Naive B cell (primary cell): ENCODE data around the gene SPNS2. TPM values are rescaled to one million over a fixed set of nuclear protein-coding genes. Genes with fewer than 3 reads are reported as not detected.

ENCODE experiments used
- ATAC-seq, 2 donors: fragments of 150-1000 bp; cut with Tn5 transposase; 2 replicates each; pipeline ENCODE4 v1.10.0; 2021; ENCODE audit warnings: low read depth in 2 of 2, mild to moderate bottlenecking in 2 of 2, moderate library complexity in 2 of 2
- DNase-seq: peaks from one replicate; pipeline ENCODE4 v3.0.0; 2022
- H3K27ac Mint-ChIP-seq, 6 donors: one replicate each; pipeline ENCODE4 v1.8.0; 2020 to 2022; ENCODE audit warnings: mild to moderate bottlenecking in 6 of 6, mixed read lengths in 6 of 6, moderate library complexity in 5 of 6, inconsistent platforms in 2 of 6
- H3K27me3 Mint-ChIP-seq, 3 donors: one replicate each; pipeline ENCODE4 v1.8.0; 2021 to 2022; ENCODE audit warnings: mixed read lengths in 3 of 3, mild to moderate bottlenecking in 1 of 3
- H3K36me3 Mint-ChIP-seq, 2 donors: one replicate each; pipeline ENCODE4 v1.8.0; 2020 to 2022; ENCODE audit warnings: mixed read lengths in 2 of 2, inconsistent platforms in 1 of 2, mild to moderate bottlenecking in 1 of 2
- H3K4me1 Mint-ChIP-seq, 3 donors: one replicate each; pipeline ENCODE4 v1.8.0; 2020 to 2022; ENCODE audit warnings: mixed read lengths in 3 of 3, inconsistent platforms in 1 of 3, mild to moderate bottlenecking in 1 of 3, moderate library complexity in 1 of 3
- H3K4me3 Mint-ChIP-seq, 8 donors: one replicate each; pipeline ENCODE4 v1.8.0; 2020 to 2022; ENCODE audit warnings: mild to moderate bottlenecking in 8 of 8, mixed read lengths in 8 of 8, moderate library complexity in 8 of 8, inconsistent platforms in 2 of 8
- H3K9me3 Mint-ChIP-seq, 7 donors: one replicate each; pipeline ENCODE4 v1.8.0; 2020 to 2022; ENCODE audit warnings: mixed read lengths in 7 of 7, mild to moderate bottlenecking in 5 of 7, inconsistent platforms in 2 of 7, moderate library complexity in 1 of 7
- polyA plus RNA-seq, 6 donors: library from polyadenylated mRNA; unstranded; fragments of 300-500 nt; fragmentation: Illumina TruSeq; gene quantifications; one replicate each; pipeline ENCODE4 v1.2.3, GENCODE V29; 2021; ENCODE audit warnings: low read depth in 6 of 6

SPNS2 gene
- polyA plus RNA-seq, 6 donors from 2014 or later: 0.23 TPM; not detected in 5

DNA sequence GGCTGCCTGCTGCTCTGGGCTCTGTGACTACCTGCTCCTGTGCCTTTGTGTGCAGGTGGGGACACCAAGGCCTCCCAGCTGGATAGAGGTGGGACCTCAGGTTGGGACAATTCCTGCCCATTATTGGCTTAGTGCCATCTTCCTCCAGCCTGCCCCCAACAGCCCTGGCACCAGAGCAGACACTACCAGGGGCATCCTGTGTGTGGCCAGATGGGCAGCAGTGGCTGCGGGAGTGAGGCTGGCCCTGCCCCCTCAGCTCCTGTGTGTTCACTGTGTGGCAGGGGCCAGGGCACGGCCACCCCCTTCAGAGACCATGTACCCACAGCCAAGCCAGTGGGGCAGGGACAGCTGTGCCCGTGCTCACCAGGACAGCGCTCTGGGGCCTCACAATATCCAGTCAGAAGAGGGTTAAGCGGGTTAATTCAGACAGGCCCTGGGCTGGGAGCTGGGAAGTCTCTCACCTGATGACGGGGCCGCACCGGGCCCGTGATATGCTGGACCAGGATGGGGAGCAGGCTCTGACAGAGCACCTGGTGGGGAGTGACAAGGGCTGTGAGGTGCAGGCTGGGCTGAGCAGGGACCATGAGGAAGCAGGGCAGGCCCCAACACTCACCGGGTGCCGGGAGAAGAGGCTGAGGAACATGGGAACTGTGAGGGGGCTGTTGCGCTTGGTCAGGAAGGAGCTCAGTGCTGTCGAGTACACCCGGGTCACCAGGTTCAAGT, 43.5 kb downstream of the SPNS2 start:
- no peaks in the 10 kb centered on the region for H3K9me3 Mint-ChIP-seq
- peak overlapping the region in 1 of 6 donors; percentile 69 for H3K27ac Mint-ChIP-seq
- no peaks in the 10 kb centered on the region for H3K4me1 Mint-ChIP-seq
- ATAC-seq (no peak), DNase-seq (no peak)
- H3K36me3 Mint-ChIP-seq: peaks cover 0 to 8% of the 10 kb centered on the region in 2 donors
- H3K27me3 Mint-ChIP-seq: no peaks in the 10 kb centered on the region
- H3K4me3 Mint-ChIP-seq: no peak overlapping the region

DNA sequence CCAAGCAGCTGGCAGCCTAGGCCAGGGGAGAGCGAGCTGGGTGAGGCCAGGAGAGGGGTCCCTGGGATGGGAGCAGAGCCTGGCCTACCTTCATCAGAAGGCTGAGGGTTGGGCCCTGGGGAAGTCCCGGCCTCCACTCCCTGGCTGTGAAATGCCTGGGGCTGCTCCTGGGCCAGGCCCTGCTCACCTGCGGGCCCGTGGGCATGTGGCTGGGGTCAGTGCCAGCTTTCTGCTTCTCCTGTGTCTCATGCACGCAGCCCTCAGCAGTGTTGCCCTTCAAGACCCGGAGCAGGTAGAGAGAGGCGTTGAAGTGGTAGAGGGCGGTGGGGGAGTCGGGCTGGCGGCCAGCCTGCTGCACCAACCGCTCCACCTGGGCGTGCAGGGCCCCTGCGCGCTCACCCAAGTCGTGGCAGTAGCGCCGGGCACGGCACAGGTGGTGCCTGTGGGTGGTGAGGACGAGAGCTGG, 44.1 kb downstream of the SPNS2 start:
- no peaks in the 10 kb centered on the region for H3K4me1 Mint-ChIP-seq
- no peak overlapping the region for H3K27ac Mint-ChIP-seq
- H3K36me3 Mint-ChIP-seq: peaks cover 0 to 8% of the 10 kb centered on the region in 2 donors
- no peak overlapping the region for H3K4me3 Mint-ChIP-seq
- no peaks in the 10 kb centered on the region for H3K27me3 Mint-ChIP-seq
- H3K9me3 Mint-ChIP-seq: no peaks in the 10 kb centered on the region
- DNase-seq (no peak), ATAC-seq (no peak)

DNA sequence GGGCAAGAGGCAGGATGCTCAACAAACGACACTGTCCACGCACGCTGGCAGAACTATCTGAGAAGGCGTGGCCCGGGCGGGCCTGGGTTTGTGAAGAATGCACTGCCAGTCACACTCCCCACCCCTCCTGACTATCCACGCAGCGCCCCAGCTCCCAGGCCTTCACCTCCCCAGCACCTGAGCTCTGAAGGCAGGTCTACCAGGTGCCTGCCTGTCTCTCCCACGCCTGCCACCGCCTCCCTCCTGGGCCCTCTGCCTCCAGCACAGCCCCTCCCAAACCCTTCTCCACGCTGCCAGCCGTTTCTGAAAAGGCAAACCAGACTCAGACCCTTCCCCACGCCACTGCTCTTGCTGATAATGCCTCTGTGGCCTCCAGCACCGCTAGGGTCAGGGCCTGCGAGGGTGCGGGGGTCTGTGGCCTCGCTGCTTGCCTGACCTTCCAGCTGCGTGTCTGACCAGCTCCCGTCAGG, 44.9 kb downstream of the SPNS2 start:
- Mint-ChIP-seq H3K27ac (peak overlapping the region in 1 of 6 donors; percentile 45), H3K27me3 (no peaks in the 10 kb centered on the region), H3K4me3 (no peak overlapping the region), H3K4me1 (no peaks in the 10 kb centered on the region), H3K36me3 (peaks cover 0 to 8% of the 10 kb centered on the region in 2 donors), H3K9me3 (no peaks in the 10 kb centered on the region)
- ATAC-seq (no peak), DNase-seq (no peak)

DNA sequence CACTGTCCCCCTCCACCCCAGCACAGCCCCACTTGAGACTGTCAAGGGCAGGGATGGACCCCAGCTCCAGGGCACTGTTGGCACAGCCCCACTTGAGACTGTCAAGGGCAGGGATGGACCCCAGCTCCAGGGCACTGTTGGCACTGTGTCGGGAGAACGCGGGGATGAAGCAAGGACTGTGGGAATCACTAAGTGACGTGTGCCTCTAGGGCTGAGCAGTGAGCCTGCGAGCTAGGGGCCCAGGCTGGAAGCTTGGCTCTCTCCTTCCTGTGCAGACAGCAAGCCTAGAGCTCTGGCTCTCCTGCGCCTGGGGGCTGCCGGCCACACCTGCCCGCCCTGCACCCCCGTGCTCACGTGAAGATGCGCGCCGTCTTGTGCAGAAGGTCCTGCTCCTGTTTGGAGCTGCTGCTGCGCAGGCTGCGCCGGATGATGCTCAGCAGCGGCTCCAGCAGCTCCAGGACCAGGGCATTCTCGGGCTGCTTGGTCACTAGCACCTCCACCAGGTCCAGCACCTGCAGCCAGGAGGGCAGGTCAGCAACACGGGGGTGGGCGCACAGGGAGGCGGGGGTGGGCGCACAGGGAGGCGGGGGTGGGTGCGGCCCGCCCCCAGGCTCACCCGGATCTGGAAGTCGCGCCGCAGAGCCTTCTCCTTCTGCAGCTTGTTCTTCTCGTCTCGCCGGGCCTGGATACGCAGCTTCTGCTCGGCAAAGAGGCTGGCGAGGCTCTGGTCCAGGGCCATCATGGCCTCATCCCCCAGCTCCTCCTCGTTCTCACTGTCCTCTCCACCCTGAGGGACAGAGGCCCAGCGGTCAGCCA, 45.7 kb downstream of the SPNS2 start:
- Mint-ChIP-seq H3K27ac (peak overlapping the region in 2 of 6 donors; percentile 45 to 72), H3K27me3 (no peaks in the 10 kb centered on the region), H3K36me3 (peaks cover 0 to 8% of the 10 kb centered on the region in 2 donors), H3K4me3 (no peak overlapping the region), H3K9me3 (no peaks in the 10 kb centered on the region), H3K4me1 (no peaks in the 10 kb centered on the region)
- no peak for DNase-seq
- no peak for ATAC-seq

DNA sequence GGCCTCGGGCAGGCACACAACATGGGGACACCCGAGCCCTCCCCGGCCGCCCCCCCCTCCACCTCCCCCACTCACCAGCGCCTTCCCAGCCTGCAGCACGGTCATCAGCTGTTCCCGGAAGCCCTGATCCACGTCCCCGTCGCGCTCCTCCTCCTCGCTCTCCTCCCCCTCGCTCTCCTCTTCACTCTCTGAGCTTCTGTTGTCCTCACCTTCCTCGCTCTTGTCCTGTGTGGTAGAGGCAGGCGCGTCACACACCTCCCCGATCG, 46.2 kb downstream of the SPNS2 start:
- ATAC-seq (no peak), DNase-seq (no peak)
- peaks cover 0 to 2% of the 10 kb centered on the region in 2 donors for H3K36me3 Mint-ChIP-seq
- H3K4me1 Mint-ChIP-seq: no peaks in the 10 kb centered on the region
- H3K9me3 Mint-ChIP-seq: no peaks in the 10 kb centered on the region
- H3K27ac Mint-ChIP-seq: peak overlapping the region in 1 of 6 donors; percentile 36
- no peaks in the 10 kb centered on the region for H3K27me3 Mint-ChIP-seq
- H3K4me3 Mint-ChIP-seq: no peak overlapping the region

DNA sequence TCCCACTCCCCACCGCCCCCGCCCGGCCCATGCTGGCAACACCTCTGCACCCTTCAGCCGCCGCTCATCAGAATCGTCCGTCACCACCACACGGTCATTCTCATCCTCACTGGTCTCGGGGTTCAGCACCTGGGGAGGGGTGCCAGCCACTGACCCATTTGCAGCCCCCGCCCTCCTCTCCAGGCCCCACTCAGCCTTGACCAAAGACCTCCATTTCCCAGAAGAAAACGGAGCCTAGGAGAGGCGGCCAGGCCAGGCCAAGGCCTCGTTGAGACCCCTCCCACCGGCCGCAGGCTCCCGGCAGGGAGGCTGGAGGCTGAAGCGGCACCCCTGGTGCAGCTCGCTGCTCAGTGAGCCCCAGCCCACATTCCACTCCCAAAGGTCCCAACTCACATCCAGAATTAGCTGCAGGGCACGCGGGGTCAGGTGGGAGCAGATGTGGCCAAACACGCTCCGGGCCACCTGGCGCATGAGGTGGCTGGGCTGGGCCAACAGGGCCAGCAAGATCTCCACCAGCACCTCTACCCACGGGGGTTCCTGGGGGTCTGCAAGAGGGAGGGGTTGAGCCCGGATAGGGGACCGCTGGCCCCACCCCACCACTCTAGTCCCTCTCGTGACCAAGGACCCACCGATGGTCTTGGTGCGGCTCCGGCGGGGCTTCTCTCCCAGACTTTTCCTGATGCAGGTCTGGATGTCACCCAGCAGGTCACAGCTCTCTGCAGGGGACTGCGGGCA, 46.7 kb downstream of the SPNS2 start:
- Mint-ChIP-seq H3K36me3 (no peaks in the 10 kb centered on the region), H3K9me3 (no peaks in the 10 kb centered on the region), H3K27ac (peak overlapping the region in 2 of 6 donors; percentile 36 to 59), H3K27me3 (no peaks in the 10 kb centered on the region), H3K4me1 (no peaks in the 10 kb centered on the region), H3K4me3 (no peak overlapping the region)
- DNase-seq (no peak), ATAC-seq (no peak)

DNA sequence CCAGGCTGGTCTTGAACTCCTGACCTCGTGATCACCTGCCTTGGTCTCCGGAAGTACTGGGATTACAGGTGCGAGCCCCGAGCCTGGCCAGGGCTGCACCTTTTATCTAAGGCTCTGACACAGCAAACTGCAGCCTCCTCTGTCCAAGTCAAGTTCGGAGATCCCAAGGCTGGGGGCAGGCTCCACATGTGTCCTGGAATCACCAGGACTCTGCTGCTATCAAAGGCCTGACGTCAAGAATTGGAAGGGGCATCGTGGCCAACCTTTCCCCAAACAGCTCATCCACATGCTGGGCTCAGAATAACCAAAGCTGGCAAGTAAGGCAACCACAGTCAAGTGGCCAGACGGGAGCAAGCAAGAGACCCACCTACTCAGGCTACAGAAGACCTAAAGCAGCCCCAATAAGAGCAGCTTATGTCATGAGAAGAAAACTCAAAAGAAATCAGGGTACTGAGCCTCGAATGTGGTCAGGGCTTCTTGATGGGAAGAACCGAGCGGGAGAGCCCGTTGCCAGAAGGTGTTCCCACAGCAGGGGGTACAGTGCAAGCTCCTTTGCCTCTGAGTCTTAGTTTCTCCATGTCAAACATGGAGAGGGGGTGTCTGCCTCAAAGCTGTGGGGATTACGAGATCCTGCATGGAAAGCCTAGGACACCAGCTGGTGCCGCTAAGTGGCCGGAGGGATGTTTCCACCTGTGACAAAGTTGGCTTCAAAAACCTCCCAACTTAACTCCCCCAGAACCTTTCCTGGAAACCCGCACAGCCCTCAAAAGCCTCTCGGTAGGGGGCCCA, 48.6 kb downstream of the SPNS2 start:
- Mint-ChIP-seq H3K4me1 (no peaks in the 10 kb centered on the region), H3K9me3 (no peaks in the 10 kb centered on the region), H3K36me3 (peaks cover 0 to 5% of the 10 kb centered on the region in 2 donors), H3K27me3 (no peaks in the 10 kb centered on the region), H3K4me3 (no peak overlapping the region), H3K27ac (no peak overlapping the region)
- DNase-seq: no peak
- ATAC-seq: no peak

DNA sequence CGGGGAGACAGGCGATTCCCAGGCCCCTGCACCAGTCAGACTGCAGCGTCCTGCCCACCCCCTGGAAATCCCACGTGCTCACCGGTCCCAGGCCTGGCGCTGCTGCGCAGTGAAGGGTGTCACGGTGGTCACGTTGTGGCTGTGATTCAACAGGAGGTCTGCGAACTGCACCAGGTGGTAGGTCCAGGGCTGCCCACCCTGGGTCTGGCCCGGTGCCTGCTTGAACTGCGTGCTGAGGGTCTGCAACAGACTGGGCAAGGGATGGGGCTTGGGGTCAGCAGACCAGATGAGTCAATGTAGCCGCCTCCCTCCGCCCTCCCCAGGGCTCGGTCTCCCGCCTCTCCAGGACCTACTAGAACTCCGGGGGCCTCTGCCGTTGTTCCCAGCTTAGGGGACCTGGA, 49.4 kb downstream of the SPNS2 start:
- H3K4me3 Mint-ChIP-seq: no peak overlapping the region
- H3K9me3 Mint-ChIP-seq: no peaks in the 10 kb centered on the region
- no peak for DNase-seq
- H3K27me3 Mint-ChIP-seq: no peaks in the 10 kb centered on the region
- no peaks in the 10 kb centered on the region for H3K4me1 Mint-ChIP-seq
- peaks cover 0 to 5% of the 10 kb centered on the region in 2 donors for H3K36me3 Mint-ChIP-seq
- no peak for ATAC-seq
- H3K27ac Mint-ChIP-seq: no peak overlapping the region

DNA sequence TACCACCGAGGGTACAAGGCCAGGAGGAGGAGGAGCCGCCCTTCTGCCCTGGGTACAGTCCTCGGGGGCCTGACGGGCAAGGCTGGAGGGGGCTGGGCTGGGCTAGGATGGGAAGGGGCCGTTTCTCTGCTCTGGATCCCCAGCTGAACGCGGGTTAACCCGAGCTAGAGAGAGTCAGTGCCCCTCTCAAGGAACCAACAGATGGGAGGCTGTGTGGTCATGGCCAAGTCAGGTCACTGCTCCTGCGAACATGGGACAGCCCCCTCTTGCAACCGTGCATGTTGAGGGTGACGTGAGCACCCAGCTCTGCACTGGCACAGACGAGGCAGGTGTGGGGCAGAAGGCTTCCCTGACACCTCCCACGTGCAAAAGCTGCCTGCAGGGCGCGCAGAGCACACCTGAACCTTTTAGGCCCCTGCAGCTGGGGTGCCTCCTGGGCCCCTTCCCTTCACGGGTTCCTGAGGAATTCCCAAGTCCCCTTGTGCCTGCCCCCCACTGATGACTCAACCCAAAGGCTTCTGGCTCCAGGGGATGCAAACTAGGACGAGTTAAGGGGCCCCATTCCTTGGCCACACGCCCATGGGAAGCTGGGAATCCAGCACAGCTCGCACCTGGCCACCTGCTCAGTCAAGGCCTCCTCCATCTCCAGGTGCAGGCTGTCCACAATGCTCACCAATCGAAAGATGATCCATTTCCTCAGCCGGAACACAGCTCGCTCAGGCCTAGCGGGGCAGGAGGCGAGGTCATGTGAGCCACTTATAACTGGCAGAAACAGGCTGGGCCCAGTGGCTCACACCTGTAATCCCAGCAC, 50.2 kb downstream of the SPNS2 start:
- DNase-seq: no peak
- no peaks in the 10 kb centered on the region for H3K27me3 Mint-ChIP-seq
- H3K9me3 Mint-ChIP-seq: no peaks in the 10 kb centered on the region
- no peak for ATAC-seq
- no peak overlapping the region for H3K4me3 Mint-ChIP-seq
- H3K4me1 Mint-ChIP-seq: peaks cover 4 to 6% (median 5%) of the 10 kb centered on the region in 3 donors
- H3K27ac Mint-ChIP-seq: no peak overlapping the region
- H3K36me3 Mint-ChIP-seq: peaks cover 0 to 5% of the 10 kb centered on the region in 2 donors

DNA sequence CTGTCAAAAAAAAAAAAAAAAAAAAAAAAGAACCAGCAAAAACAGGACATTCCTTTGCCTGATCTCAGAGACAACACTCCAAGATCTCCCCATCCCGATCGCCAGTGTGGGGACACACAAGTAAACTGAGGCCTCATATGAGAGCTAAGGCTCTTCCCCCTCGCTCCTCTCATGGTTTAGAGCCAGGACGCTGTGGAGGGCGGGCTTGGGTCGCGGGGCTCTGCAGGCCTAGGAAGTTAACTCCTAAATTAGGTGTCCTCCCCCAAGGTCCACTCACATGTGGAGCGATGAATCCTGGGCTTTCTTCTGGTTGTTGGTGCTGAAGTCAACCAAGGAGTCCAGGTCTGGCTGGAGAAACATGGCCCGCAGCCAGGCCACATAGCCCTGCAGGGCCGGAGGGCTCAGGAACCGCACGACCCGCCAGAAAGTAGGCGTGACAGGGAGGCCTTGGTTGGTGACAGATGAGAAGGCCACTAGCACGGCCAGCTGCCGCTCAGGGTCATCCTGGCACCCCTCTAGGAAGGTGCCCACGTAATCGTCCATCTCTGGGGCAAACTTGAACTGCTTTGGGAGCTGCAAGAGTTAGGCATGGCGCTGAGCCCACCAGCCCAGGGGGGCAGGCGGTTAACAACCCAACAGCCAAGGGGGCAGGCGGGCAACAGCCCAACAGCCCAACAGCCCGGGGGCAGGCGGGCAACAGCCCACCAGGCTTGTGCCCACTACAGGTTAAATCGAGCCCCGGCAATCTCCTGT, 51.3 kb downstream of the SPNS2 start:
- H3K27me3 Mint-ChIP-seq: no peaks in the 10 kb centered on the region
- no peak for DNase-seq

DNA sequence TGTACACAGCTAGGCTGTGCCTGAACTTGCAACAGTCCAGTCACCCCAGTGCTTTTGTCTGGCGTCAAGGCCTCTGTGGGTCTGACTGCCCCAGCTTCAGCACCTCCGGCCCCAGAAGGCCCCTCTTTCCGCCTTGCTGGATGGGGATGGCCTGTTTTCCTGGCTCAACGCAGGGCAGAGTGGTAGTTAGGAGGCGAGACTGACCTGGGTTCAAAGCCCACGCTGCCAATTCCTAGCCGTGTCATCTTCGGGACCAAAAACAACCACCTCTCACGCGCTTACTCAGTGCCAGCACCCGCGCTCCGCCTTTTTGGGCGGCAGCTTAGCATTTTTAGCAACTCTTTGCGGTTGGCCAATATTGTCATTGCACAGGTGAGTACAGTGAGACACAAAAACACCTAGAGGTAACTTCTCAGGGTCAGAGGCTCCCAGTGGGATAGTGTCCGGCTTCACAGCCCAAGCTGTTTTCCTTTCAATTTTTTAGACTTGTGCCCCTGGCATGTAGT, 51.9 kb downstream of the SPNS2 start:
- H3K36me3 Mint-ChIP-seq: peaks cover 0 to 5% of the 10 kb centered on the region in 2 donors
- no peaks in the 10 kb centered on the region for H3K9me3 Mint-ChIP-seq
- ATAC-seq (no peak), DNase-seq (no peak)
- H3K27me3 Mint-ChIP-seq: no peaks in the 10 kb centered on the region
- peak overlapping the region in 1 of 8 donors; percentile 36 for H3K4me3 Mint-ChIP-seq
- no peak overlapping the region for H3K27ac Mint-ChIP-seq
- H3K4me1 Mint-ChIP-seq: peaks cover 16 to 21% (median 21%) of the 10 kb centered on the region in 3 donors

More for the DNA sequence above, 51.3 kb downstream of the SPNS2 start:
- Mint-ChIP-seq H3K9me3 (no peaks in the 10 kb centered on the region), H3K4me3 (peak overlapping the region in 1 of 8 donors; percentile 36), H3K36me3 (peaks cover 0 to 5% of the 10 kb centered on the region in 2 donors), H3K27ac (no peak overlapping the region), H3K4me1 (peaks cover 12 to 15% (median 15%) of the 10 kb centered on the region in 3 donors)
- no peak for ATAC-seq

DNA sequence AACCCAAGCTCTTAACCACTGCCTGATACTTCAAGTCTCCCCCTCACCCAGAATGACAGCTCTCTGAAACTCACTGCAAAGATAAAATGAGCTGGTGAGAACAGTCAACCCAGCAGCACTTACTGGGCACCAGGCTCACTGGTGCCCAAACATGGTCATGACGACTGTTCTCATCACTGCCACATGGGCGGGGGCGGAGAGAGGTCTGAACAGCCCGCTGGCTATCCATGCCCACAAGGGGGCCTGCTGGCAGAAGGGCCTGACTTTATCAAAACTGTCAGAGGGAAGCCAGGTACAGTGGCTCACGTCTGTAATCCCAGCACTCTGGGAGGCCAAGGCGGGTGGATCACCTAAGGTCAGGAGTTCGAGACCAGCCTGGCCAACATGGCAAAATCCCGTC, 52.5 kb downstream of the SPNS2 start:
- no peak overlapping the region for H3K4me3 Mint-ChIP-seq
- no peak overlapping the region for H3K27ac Mint-ChIP-seq
- DNase-seq (no peak), ATAC-seq (no peak)
- no peaks in the 10 kb centered on the region for H3K9me3 Mint-ChIP-seq
- H3K4me1 Mint-ChIP-seq: peaks cover 21 to 27% (median 26%) of the 10 kb centered on the region in 3 donors
- H3K27me3 Mint-ChIP-seq: no peaks in the 10 kb centered on the region
- H3K36me3 Mint-ChIP-seq: peaks cover 0 to 5% of the 10 kb centered on the region in 2 donors
